TTC549 (cell line): ENCODE results near the gene RASAL1.
"Not testable (repeated sequence)": the region's sequence is repeated elsewhere in the genome, so short reads cannot be mapped to it uniquely, and the experiment has no call there.

Experiments
- FAIRE-seq: peaks from 2 replicates; lab custom pipeline; 2012; peaks lifted over from hg19 to GRCh38; lab: Jason Lieb, UNC

Gene RASAL1

GRCh38 chr12:113141716-113142115 lies 6.2 kb upstream of the RASAL1 start:
- FAIRE-seq: not testable (repeated sequence)

GRCh38 chr12:113140706-113141105 lies 5.1 kb upstream of the RASAL1 start:
- no peak for FAIRE-seq

GRCh38 chr12:113138826-113139225 lies 3.3 kb upstream of the RASAL1 start:
- FAIRE-seq: no peak

GRCh38 chr12:113137861-113138783 lies 2.6 kb upstream of the RASAL1 start:
- no peak for FAIRE-seq

- FAIRE-seq: no peak
These were observed 1.5 kb upstream of the RASAL1 start for GRCh38 chr12:113136990-113137511.

- no peak for FAIRE-seq
These were observed 798 bp upstream of the RASAL1 start for GRCh38 chr12:113136128-113136989.

- no peak for FAIRE-seq
These were observed 1.0 kb downstream of the RASAL1 start for GRCh38 chr12:113134521-113134951.

- no peak for FAIRE-seq
These were observed 1.5 kb downstream of the RASAL1 start for GRCh38 chr12:113134071-113134470.

GRCh38 chr12:113133666-113134065 lies 1.9 kb downstream of the RASAL1 start:
- FAIRE-seq: no peak

GRCh38 chr12:113133036-113133435 lies 2.5 kb downstream of the RASAL1 start:
- no peak for FAIRE-seq

GRCh38 chr12:113131556-113131955 lies 4.0 kb downstream of the RASAL1 start:
- FAIRE-seq: no peak

GRCh38 chr12:113130457-113131135 lies 5.0 kb downstream of the RASAL1 start:
- no peak for FAIRE-seq

- FAIRE-seq: no peak
These were observed 5.7 kb downstream of the RASAL1 start for GRCh38 chr12:113129664-113130456.

GRCh38 chr12:113128802-113129663 lies 6.5 kb downstream of the RASAL1 start:
- no peak for FAIRE-seq

- FAIRE-seq: no peak
These were observed 7.8 kb downstream of the RASAL1 start for GRCh38 chr12:113127791-113128199.

GRCh38 chr12:113120670-113121370 lies 14.7 kb downstream of the RASAL1 start:
- FAIRE-seq: no peak

- FAIRE-seq: no peak
These were observed 15.4 kb downstream of the RASAL1 start for GRCh38 chr12:113119980-113120669.

- no peak for FAIRE-seq
These were observed 17.4 kb downstream of the RASAL1 start for GRCh38 chr12:113118142-113118541.

GRCh38 chr12:113117684-113118083 lies 17.9 kb downstream of the RASAL1 start:
- FAIRE-seq: not testable (repeated sequence)
